TTC549 (cell line): Measurements from ENCODE around the gene URAD.
"Not testable (repeated sequence)": the region's sequence is repeated elsewhere in the genome, so short reads cannot be mapped to it uniquely, and the experiment has no call there.

Experiments
- FAIRE-seq: peaks from 2 replicates; lab custom pipeline; 2012; peaks lifted over from hg19 to GRCh38; lab: Jason Lieb, UNC

Gene URAD

GRCh38 chr13:27969866-27970229, 18.6 kb downstream of the URAD start:
- FAIRE-seq, result no peak

GRCh38 chr13:27969082-27969865, 19.2 kb downstream of the URAD start, which contains the start of gene CDX2:
Gene CDX2 (minus strand): TSS chr13:27969315. CDS start chr13:27969006, 309 bp downstream.
- no peak for FAIRE-seq

- no peak for FAIRE-seq
Measured at GRCh38 chr13:27968316-27969081, 20.0 kb downstream of the URAD start.

GRCh38 chr13:27967736-27968315, 20.7 kb downstream of the URAD start:
- no peak for FAIRE-seq

GRCh38 chr13:27967203-27967735, 21.2 kb downstream of the URAD start:
- FAIRE-seq, result no peak

GRCh38 chr13:27966641-27967202, 21.8 kb downstream of the URAD start:
- FAIRE-seq, result no peak

GRCh38 chr13:27965740-27966640, 22.5 kb downstream of the URAD start:
- no peak for FAIRE-seq

GRCh38 chr13:27965343-27965739, 23.2 kb downstream of the URAD start:
- FAIRE-seq, result no peak

- FAIRE-seq, result no peak
Measured at GRCh38 chr13:27964741-27965323, 23.7 kb downstream of the URAD start.

GRCh38 chr13:27964206-27964605, 24.3 kb downstream of the URAD start:
- not testable (repeated sequence) for FAIRE-seq

GRCh38 chr13:27963491-27963890, 25.0 kb downstream of the URAD start:
- FAIRE-seq, result no peak

GRCh38 chr13:27962982-27963381, 25.5 kb downstream of the URAD start:
- no peak for FAIRE-seq

GRCh38 chr13:27962128-27962841, 26.2 kb downstream of the URAD start:
- FAIRE-seq, result no peak

- FAIRE-seq, result no peak
Measured at GRCh38 chr13:27961227-27962085, 27.0 kb downstream of the URAD start.

- no peak for FAIRE-seq
Measured at GRCh38 chr13:27960362-27961226, 27.9 kb downstream of the URAD start.

- FAIRE-seq, result no peak
Measured at GRCh38 chr13:27959976-27960361, 28.5 kb downstream of the URAD start.

- no peak for FAIRE-seq
Measured at GRCh38 chr13:27956576-27957300, 31.8 kb downstream of the URAD start.
